GM12801 (cell line): ENCODE data around the gene CD48.

ENCODE experiments used
- CTCF ChIP-seq: IDR thresholded peaks from one replicate; pipeline ENCODE4 v1.5.1; 2011; ENCODE audit warnings: control low read depth; ENCODE audit not compliant: insufficient read length; ENCODE audit errors: extremely low read depth

The CD48 gene

GRCh38 chr1:160637821-160638539 is 73.6 kb downstream of the CD48 start:
- no peak for TF ChIP-seq CTCF

- TF ChIP-seq CTCF = no peak
Measured at GRCh38 chr1:160637065-160637464, 74.6 kb downstream of the CD48 start.

- TF ChIP-seq CTCF = no peak
Measured at GRCh38 chr1:160636547-160636946, 75.1 kb downstream of the CD48 start.

- TF ChIP-seq CTCF = no peak
Measured at GRCh38 chr1:160636076-160636475, 75.5 kb downstream of the CD48 start.

- TF ChIP-seq CTCF = no peak
Measured at GRCh38 chr1:160634543-160635491, 76.8 kb downstream of the CD48 start.

- no peak for TF ChIP-seq CTCF
Measured at GRCh38 chr1:160633330-160633903, 78.2 kb downstream of the CD48 start.

- TF ChIP-seq CTCF = no peak
Measured at GRCh38 chr1:160631983-160632625, 79.5 kb downstream of the CD48 start.
